Cerebellar cortex (tissue), 1 donor: Measurements from ENCODE around the gene ERBB4.
"Not testable (repeated sequence)": the region's sequence is repeated elsewhere in the genome, so short reads cannot be mapped to it uniquely, and the experiment has no call there.

ENCODE experiments used
- DNase-seq: peaks from one replicate; pipeline ENCODE4 v3.0.0-alpha.2; 2015; ENCODE audit warnings: low spot score

ERBB4 gene

GRCh38 chr2:212528106-212528856 is 10.3 kb downstream of the ERBB4 start:
- DNase-seq = no peak

GRCh38 chr2:212526059-212526458 is 12.5 kb downstream of the ERBB4 start:
- no peak for DNase-seq

- DNase-seq = no peak
Observed at GRCh38 chr2:212523756-212524155, 14.8 kb downstream of the ERBB4 start.

DNA sequence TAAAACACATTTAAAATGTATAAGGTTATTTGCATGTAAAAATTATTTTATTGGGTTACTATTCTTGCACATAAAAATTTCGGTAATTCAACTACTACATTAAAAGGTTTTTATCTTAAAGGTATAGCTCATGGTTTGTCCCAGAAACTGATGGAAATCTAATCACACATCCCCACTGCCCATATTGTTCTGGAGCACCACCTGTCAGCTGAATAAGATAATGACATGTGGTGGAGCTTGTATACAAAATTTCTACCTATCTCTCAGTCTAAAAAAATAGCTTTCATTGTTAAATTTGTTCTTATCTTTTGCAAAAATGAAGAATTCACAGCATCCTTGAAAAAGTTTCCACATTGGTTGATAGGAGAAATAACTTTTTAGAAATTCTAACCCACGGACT is 18.3 kb downstream of the ERBB4 start:
- peak; percentile 64 for DNase-seq

- DNase-seq = no peak
Observed at GRCh38 chr2:212517693-212518092, 20.9 kb downstream of the ERBB4 start.

- no peak for DNase-seq
Observed at GRCh38 chr2:212505586-212505985, 33.0 kb downstream of the ERBB4 start.

DNA sequence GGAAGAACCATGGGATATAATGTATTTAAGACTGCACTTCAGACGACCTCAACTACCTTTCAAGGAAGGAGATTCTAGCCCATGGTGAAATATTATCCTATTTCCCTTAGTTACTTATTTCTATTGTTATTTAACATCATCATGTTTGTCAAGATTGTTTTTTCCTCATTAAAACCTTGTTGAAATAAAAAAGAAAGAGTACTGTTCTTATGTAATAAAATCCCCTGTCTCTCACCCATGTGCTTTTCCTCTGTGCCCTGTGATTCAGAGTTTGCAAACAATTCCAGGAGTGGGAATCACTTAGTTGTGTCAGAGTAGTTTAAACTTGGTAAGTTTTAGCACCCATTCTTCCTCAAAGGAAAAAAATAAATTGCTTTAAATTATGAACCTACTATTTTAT is 43.6 kb downstream of the ERBB4 start:
- DNase-seq = no peak

DNA sequence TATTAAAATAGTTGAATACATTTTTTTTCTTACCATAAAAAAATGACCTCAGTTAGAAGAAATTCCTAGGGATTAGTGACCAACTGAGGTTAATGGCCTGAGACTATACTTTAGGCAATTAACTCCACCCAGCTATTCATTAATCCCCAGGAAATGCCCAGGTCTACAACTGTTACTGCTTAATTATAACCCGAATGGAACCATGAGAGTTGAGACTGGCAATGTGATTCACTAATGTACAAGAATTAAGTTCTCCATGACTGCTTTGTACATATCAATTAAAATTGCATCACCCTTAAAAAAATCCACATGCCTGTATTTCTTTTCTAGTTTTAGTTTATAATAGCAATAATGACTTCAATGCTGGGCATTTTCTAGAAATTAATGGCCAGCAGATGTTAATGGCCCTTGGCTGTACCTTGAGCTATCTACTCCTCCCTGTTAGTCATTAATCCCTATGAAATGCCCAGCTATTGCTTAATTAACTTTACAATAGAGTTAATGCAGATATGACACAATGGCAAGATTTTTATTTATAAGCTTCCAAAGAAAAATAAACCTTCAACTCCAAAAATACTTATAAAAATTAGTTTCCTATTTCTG is 44.1 kb downstream of the ERBB4 start:
- no peak for DNase-seq

- no peak for DNase-seq
Observed at GRCh38 chr2:212489719-212490346, 48.8 kb downstream of the ERBB4 start.

GRCh38 chr2:212488611-212489010 is 50.0 kb downstream of the ERBB4 start:
- DNase-seq = no peak

GRCh38 chr2:212484563-212485080 is 54.0 kb downstream of the ERBB4 start:
- no peak for DNase-seq

GRCh38 chr2:212480447-212480846 is 58.2 kb downstream of the ERBB4 start:
- DNase-seq = peak; percentile 66

- DNase-seq = peak; percentile 43
Observed at GRCh38 chr2:212477571-212477970, 61.0 kb downstream of the ERBB4 start.

- DNase-seq = no peak
Observed at GRCh38 chr2:212473211-212473610, 65.4 kb downstream of the ERBB4 start.

DNA sequence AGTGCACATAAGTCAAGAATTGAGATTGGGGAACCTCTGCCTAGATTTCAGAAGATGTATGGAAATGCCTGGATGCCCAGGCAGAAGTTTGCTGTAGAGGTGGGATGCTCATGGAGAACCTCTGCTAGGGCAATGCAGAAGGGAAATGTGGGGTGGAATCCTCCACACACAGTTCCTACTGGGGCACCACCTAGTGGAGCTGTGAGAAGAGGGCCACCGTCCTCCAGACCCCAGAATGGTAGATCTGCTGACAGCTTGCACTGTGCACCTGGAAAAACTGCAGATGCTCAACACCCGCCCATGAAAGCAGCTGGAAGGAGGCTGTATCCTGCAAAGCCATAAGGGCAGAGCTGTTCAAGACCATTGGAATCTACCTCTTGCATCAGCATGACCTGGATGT is 71.1 kb downstream of the ERBB4 start:
- DNase-seq = not testable (repeated sequence)

- DNase-seq = no peak
Observed at GRCh38 chr2:212465456-212465855, 73.1 kb downstream of the ERBB4 start.

DNA sequence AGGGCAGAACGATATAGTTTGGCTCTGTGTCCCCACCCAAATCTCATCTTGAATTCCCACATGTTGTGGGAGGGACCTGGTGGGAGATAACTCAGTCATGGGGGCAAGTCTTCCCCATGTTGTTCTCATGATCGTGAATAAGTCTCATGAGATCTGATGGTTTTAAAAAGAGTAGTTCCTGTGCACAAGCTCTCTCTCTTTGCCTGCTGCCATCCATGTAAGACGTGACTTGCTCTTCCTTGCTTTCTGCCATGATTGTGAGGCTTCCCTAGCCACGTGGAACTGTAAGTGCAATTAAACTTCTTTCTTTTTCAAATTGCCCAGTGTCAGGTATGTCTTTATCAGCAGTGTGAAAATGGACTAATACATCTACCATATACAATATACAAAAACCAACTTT is 76.9 kb downstream of the ERBB4 start:
- not testable (repeated sequence) for DNase-seq

DNA sequence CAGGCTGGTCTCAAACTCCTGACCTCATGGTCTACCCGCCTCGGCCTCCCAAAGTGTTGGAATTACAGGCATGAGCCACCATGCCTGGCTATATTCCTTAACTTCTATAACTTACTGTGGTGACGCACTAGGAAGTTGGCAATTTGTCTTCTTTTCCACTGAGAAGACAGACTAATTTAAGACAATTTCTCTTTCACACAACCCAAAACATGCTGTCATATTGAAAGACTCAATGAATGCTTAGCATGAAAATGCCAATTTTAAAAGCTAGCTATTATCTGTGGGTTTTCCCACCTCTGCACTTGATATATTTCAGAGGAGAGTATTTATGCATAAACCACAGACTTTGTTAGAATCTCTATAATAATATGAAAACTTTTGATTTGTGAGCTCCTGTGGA is 84.5 kb downstream of the ERBB4 start:
- no peak for DNase-seq

DNA sequence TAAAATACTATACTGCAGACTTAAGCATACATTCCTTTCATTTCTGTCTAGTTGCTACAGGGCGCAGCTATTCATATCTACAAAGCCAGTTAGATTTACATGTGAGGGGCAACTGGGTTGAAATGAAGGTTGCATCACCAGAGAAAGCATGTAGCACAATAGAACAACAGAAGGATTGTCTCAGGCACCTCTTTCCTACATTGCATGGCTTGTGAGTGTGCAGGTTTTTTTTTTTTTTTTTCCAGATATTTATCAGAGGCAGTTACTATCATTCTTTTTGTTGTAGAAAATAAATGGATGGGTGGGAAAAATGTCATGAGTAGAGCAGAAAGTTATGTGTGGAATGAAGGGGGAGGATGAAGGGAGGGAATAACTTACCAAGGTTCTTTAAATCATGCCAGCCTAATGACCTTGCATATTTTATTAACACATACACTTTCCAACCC is 86.8 kb downstream of the ERBB4 start:
- no peak for DNase-seq

DNA sequence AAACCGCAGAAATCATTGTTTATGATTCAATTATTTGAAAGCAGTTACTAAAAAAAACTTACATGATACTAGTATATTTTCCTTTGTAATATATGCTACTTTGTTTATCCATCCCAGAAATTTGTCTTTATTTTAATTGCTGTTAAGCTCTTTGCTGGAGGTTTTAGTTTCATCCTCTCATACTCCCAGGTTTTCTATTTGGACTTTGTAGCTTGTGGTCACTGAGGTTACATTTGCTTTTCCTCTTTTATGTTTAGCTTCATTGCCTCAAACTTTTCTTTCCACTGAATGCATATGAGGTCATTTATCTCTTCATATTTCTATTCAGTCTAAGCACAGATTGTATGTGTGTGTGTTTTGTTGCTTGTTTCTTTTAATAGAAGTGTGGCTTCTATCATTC is 89.9 kb downstream of the ERBB4 start:
- no peak for DNase-seq

GRCh38 chr2:212441821-212442220 is 96.8 kb downstream of the ERBB4 start:
- no peak for DNase-seq

GRCh38 chr2:212441141-212441540 is 97.5 kb downstream of the ERBB4 start:
- no peak for DNase-seq
